HEK293 (cell line): ENCODE measurements around the gene NUDT6.

Experiments used
- CTCF ChIA-PET: fragments of 350-600 bp; formaldehyde crosslinking; extraction: SDS; loops from one replicate; lab custom pipeline; 2021; ENCODE audit warnings: antibody characterized with exemption; lab: Yijun Ruan, JAX
- POLR2A ChIA-PET: fragments of 300-600 bp; formaldehyde crosslinking; extraction: SDS; loops from one replicate; lab custom pipeline; 2020; ENCODE audit warnings: antibody characterized with exemption, inconsistent platforms; lab: Yijun Ruan, JAX
- H3K27ac ChIP-seq: fragments of 200-500 bp; sonication (Bioruptor generic); 2 replicates; pipeline ENCODE4 v1.5.1; 2014; ENCODE audit warnings: low read depth, low read length, control low read depth, inconsistent platforms; ENCODE audit errors: extremely low read depth
- H3K36me3 ChIP-seq, 2 experiments: fragments of 200-500 bp in 1 of 2; sonication (Bioruptor generic) in 1 of 2; 1 replicate in 1 of 2; 2 replicates in 1 of 2; pipeline ENCODE4 v1.5.1; 2014 to 2017; ENCODE audit warnings: inconsistent platforms in 2 of 2, low read length in 2 of 2; ENCODE audit not compliant: control insufficient read depth in 2 of 2, insufficient read depth in 1 of 2
- H3K4me1 ChIP-seq: fragments of 200-500 bp; sonication (Bioruptor generic); 2 replicates; pipeline ENCODE4 v1.5.1; 2014; ENCODE audit warnings: mild to moderate bottlenecking, low read length, inconsistent platforms; ENCODE audit not compliant: control insufficient read depth, insufficient read depth
- H3K4me3 ChIP-seq: 2 replicates; pipeline ENCODE4 v1.5.1; 2011; ENCODE audit warnings: low read depth, mild to moderate bottlenecking, control low read depth, low read length, moderate library complexity
- H3K9me3 ChIP-seq: fragments of 200-500 bp; sonication (Bioruptor generic); 2 replicates; pipeline ENCODE4 v1.5.1; 2014; ENCODE audit warnings: low read depth, low read length, inconsistent platforms; ENCODE audit not compliant: control insufficient read depth, insufficient read depth
- KLF10 ChIP-seq: fragments of 450-650 bp; IDR thresholded peaks from 2 replicates; pipeline ENCODE4 v1.5.1; 2018; ENCODE audit warnings: missing biosample characterization, mild to moderate bottlenecking, missing genetic modification characterization
- PRDM2 ChIP-seq: fragments of 450-650 bp; formaldehyde crosslinking; IDR thresholded peaks from 2 replicates; pipeline ENCODE4 v1.5.1; 2016; ENCODE audit warnings: missing biosample characterization, missing genetic modification characterization, borderline replicate concordance
- TRIM28 ChIP-seq: IDR thresholded peaks from 2 replicates; pipeline ENCODE4 v1.6.1; 2011; ENCODE audit warnings: low read length, control low read depth, borderline replicate concordance
- TSHZ1 ChIP-seq: fragments of 450-650 bp; formaldehyde crosslinking; IDR thresholded peaks from 2 replicates; pipeline ENCODE4 v1.5.1; 2016; ENCODE audit warnings: missing biosample characterization, missing genetic modification characterization, borderline replicate concordance
- ZBTB48 ChIP-seq: fragments of 450-650 bp; formaldehyde crosslinking; IDR thresholded peaks from 2 replicates; pipeline ENCODE4 v1.5.1; 2016; ENCODE audit warnings: missing biosample characterization, missing genetic modification characterization
- ZNF114 ChIP-seq: fragments of 450-650 bp; formaldehyde crosslinking; IDR thresholded peaks from 2 replicates; pipeline ENCODE4 v1.5.0; 2017; ENCODE audit warnings: missing biosample characterization, missing genetic modification characterization
- ZNF292 ChIP-seq: fragments of 450-650 bp; formaldehyde crosslinking; IDR thresholded peaks from 2 replicates; pipeline ENCODE4 v1.5.1; 2016; ENCODE audit warnings: low read depth, missing biosample characterization, missing genetic modification characterization, borderline replicate concordance
- ZNF324 ChIP-seq: fragments of 450-650 bp; formaldehyde crosslinking; IDR thresholded peaks from 2 replicates; pipeline ENCODE4 v1.5.1; 2016; ENCODE audit warnings: missing biosample characterization, missing genetic modification characterization
- ZNF404 ChIP-seq: fragments of 450-650 bp; formaldehyde crosslinking; IDR thresholded peaks from 2 replicates; pipeline ENCODE4 v1.5.1; 2017; ENCODE audit warnings: missing biosample characterization, missing genetic modification characterization
- ZNF426 ChIP-seq: fragments of 450-650 bp; formaldehyde crosslinking; IDR thresholded peaks from 2 replicates; pipeline ENCODE4 v1.5.1; 2017; ENCODE audit warnings: missing biosample characterization, missing genetic modification characterization, mild to moderate bottlenecking, inconsistent platforms, moderate library complexity
- ZNF48 ChIP-seq: fragments of 450-650 bp; formaldehyde crosslinking; IDR thresholded peaks from 2 replicates; pipeline ENCODE4 v1.5.1; 2016; ENCODE audit warnings: missing biosample characterization, missing genetic modification characterization
- ZNF555 ChIP-seq: fragments of 450-650 bp; formaldehyde crosslinking; conservative IDR thresholded peaks from 2 replicates; pipeline ENCODE4 v1.5.1; 2017; ENCODE audit warnings: missing biosample characterization, mild to moderate bottlenecking, missing genetic modification characterization, inconsistent platforms
- ZNF558 ChIP-seq: fragments of 450-650 bp; formaldehyde crosslinking; IDR thresholded peaks from 2 replicates; pipeline ENCODE4 v1.5.1; 2016; ENCODE audit warnings: missing biosample characterization, missing genetic modification characterization
- ZNF621 ChIP-seq: fragments of 450-650 bp; formaldehyde crosslinking; IDR thresholded peaks from 2 replicates; pipeline ENCODE4 v1.5.1; 2017; ENCODE audit warnings: missing biosample characterization, missing genetic modification characterization
- ZNF626 ChIP-seq: fragments of 450-650 bp; sonication (Bioruptor Pico); formaldehyde crosslinking; IDR thresholded peaks from 2 replicates; pipeline ENCODE4 v1.5.1; 2018; ENCODE audit warnings: missing biosample characterization, missing genetic modification characterization, inconsistent platforms
- ZNF707 ChIP-seq: fragments of 450-650 bp; formaldehyde crosslinking; IDR thresholded peaks from 2 replicates; pipeline ENCODE4 v1.5.1; 2016; ENCODE audit warnings: missing biosample characterization, missing genetic modification characterization
- ZNF76 ChIP-seq: fragments of 450-650 bp; formaldehyde crosslinking; IDR thresholded peaks from 2 replicates; pipeline ENCODE4; 2016; ENCODE audit warnings: low read depth, missing biosample characterization, missing genetic modification characterization, borderline replicate concordance
- ZNF777 ChIP-seq: fragments of 450-650 bp; formaldehyde crosslinking; IDR thresholded peaks from 2 replicates; pipeline ENCODE4 v1.5.1; 2017; ENCODE audit warnings: missing biosample characterization, missing genetic modification characterization, borderline replicate concordance
- ZNF785 ChIP-seq: fragments of 450-650 bp; formaldehyde crosslinking; IDR thresholded peaks from 2 replicates; pipeline ENCODE4 v1.5.1; 2016; ENCODE audit warnings: missing biosample characterization, missing genetic modification characterization
- ZNF843 ChIP-seq: fragments of 450-650 bp; formaldehyde crosslinking; IDR thresholded peaks from 2 replicates; pipeline ENCODE4 v1.5.1; 2016; ENCODE audit warnings: missing biosample characterization, missing genetic modification characterization

NUDT6 gene

GRCh38 chr4:122876456-122876855 is 45.9 kb downstream of the NUDT6 start:
- Histone ChIP-seq H3K4me1 (no peaks in the 10 kb centered on the region), H3K4me3 (no peak overlapping the region), H3K9me3 (no peaks in the 10 kb centered on the region), H3K36me3 (peaks cover 0 to 19% of the 10 kb centered on the region in 2 experiments; a peak in 1 of 3 replicates), H3K27ac (no peak overlapping the region)
- ChIA-PET CTCF (interaction anchor here (0.6 kb wide), 1 partner anchor 43 kb away, joined by 4 read pairs; no protein-coding TSS in a partner anchor), POLR2A (no interaction called here)
- TF ChIP-seq ZNF843 (no peak), TRIM28 (no peak), ZNF558 (tag by site-specific recombination) (no peak), ZNF707 (tag by site-specific recombination) (no peak), TSHZ1 (tag by site-specific recombination) (no peak), KLF10 (tag by site-specific recombination) (no peak), ZNF324 (tag by site-specific recombination) (no peak), ZNF76 (no peak), ZNF555 (tag by site-specific recombination) (no peak), ZNF621 (tag by site-specific recombination) (no peak), ZNF777 (tag by site-specific recombination) (no peak), ZNF404 (no peak), ZNF292 (no peak), ZBTB48 (tag by site-specific recombination) (no peak), ZNF785 (tag by site-specific recombination) (no peak), ZNF114 (tag by site-specific recombination) (no peak), ZNF626 (tag by site-specific recombination) (no peak), PRDM2 (tag by site-specific recombination) (no peak), ZNF426 (tag by site-specific recombination) (no peak), ZNF48 (no peak)
